CD14-positive monocyte (primary cell): ENCODE data around the gene PPP1CC. TPM values are rescaled to one million over a fixed set of nuclear protein-coding genes. Genes with fewer than 3 reads are reported as not detected.

Experiments
- DNase-seq, 3 donors: peaks; one replicate each; pipeline ENCODE4 v3.0.0-alpha.2; 2011 to 2022
- H2AFZ ChIP-seq: 2 replicates; pipeline ENCODE4 v1.6.0; 2012; ENCODE audit warnings: mild to moderate bottlenecking, low read depth, low read length, inconsistent platforms; ENCODE audit not compliant: insufficient read depth, poor library complexity, severe bottlenecking
- H3K27ac ChIP-seq, 2 donors: 1 replicate in 1 of 2; 2 replicates in 1 of 2; pipeline ENCODE4 v1.5.1; 2012 to 2013; ENCODE audit warnings: low read length in 2 of 2, control low read depth in 1 of 2, inconsistent platforms in 1 of 2, low read depth in 1 of 2, mild to moderate bottlenecking in 1 of 2
- H3K27me3 ChIP-seq, 2 donors: one replicate each; pipeline versions ENCODE4 v1.6.0 to v1.6.1; 2011 to 2013; ENCODE audit warnings: low read length in 2 of 2; ENCODE audit not compliant: control insufficient read depth in 2 of 2, insufficient read depth in 2 of 2
- H3K36me3 ChIP-seq, 2 donors: replicated peaks in 1 of 2; 1 replicate in 1 of 2; 2 replicates in 1 of 2; pipeline versions ENCODE4 v1.5.1 to v1.6.1; 2012 to 2013; ENCODE audit warnings: low read length in 2 of 2, control low read depth in 1 of 2, inconsistent platforms in 1 of 2, mild to moderate bottlenecking in 1 of 2; ENCODE audit not compliant: insufficient read depth in 2 of 2, control insufficient read depth in 1 of 2
- H3K4me1 ChIP-seq, 2 donors: 1 replicate in 1 of 2; 2 replicates in 1 of 2; pipeline versions ENCODE4 v1.5.1 to v1.6.1; 2012 to 2013; ENCODE audit warnings: low read length in 2 of 2, control low read depth in 1 of 2, inconsistent platforms in 1 of 2, mild to moderate bottlenecking in 1 of 2, moderate library complexity in 1 of 2; ENCODE audit not compliant: insufficient read depth in 2 of 2, control insufficient read depth in 1 of 2
- H3K4me2 ChIP-seq: replicated peaks from 2 replicates; pipeline ENCODE3; 2012; ENCODE audit warnings: low read length, moderate library complexity, mild to moderate bottlenecking; ENCODE audit not compliant: poor library complexity, severe bottlenecking; ENCODE audit errors: extremely low read depth
- H3K4me3 ChIP-seq, 3 experiments: fragments of 200-600 bp in 1 of 3; sonication (generic) in 1 of 3; replicated peaks in 1 of 3; 1 replicate in 2 of 3; 2 replicates in 1 of 3; pipeline ENCODE4 v1.5.1; 2011 to 2013; ENCODE audit warnings: low read length in 3 of 3, mild to moderate bottlenecking in 3 of 3, control low read depth in 2 of 3, low read depth in 2 of 3, inconsistent platforms in 1 of 3, moderate library complexity in 1 of 3
- H3K79me2 ChIP-seq: 2 replicates; pipeline ENCODE4 v1.6.0; 2012; ENCODE audit warnings: mild to moderate bottlenecking, control low read depth, inconsistent platforms, low read length, moderate library complexity; ENCODE audit not compliant: insufficient read depth
- H3K9ac ChIP-seq: 2 replicates; pipeline ENCODE4 v1.6.0; 2017; ENCODE audit warnings: low read length, mild to moderate bottlenecking; ENCODE audit not compliant: insufficient read depth, poor library complexity, severe bottlenecking
- H3K9me3 ChIP-seq, 2 donors: replicated peaks in 1 of 2; 1 replicate in 1 of 2; 2 replicates in 1 of 2; pipeline versions ENCODE4 v1.5.1 to v1.6.1; 2012 to 2013; ENCODE audit warnings: low read length in 2 of 2, control low read depth in 1 of 2; ENCODE audit not compliant: control insufficient read depth in 1 of 2, insufficient read depth in 1 of 2
- H4K20me1 ChIP-seq: 2 replicates; pipeline ENCODE4 v1.6.0; 2012; ENCODE audit warnings: mild to moderate bottlenecking, low read length, control low read depth, moderate library complexity; ENCODE audit not compliant: insufficient read depth
- H3K27ac Mint-ChIP-seq, 7 donors: one replicate each; pipeline ENCODE4 v1.8.0; 2020; ENCODE audit warnings: mild to moderate bottlenecking in 7 of 7, mixed read lengths in 7 of 7, moderate library complexity in 6 of 7, inconsistent platforms in 2 of 7
- H3K27me3 Mint-ChIP-seq, 3 donors: one replicate each; pipeline ENCODE4 v1.8.0; 2021 to 2022; ENCODE audit warnings: low read depth in 3 of 3, mild to moderate bottlenecking in 3 of 3, mixed read lengths in 3 of 3, moderate library complexity in 3 of 3, inconsistent platforms in 1 of 3
- H3K36me3 Mint-ChIP-seq, 2 donors: one replicate each; pipeline ENCODE4 v1.8.0; 2020; ENCODE audit warnings: mixed read lengths in 2 of 2, inconsistent platforms in 1 of 2, mild to moderate bottlenecking in 1 of 2
- H3K4me1 Mint-ChIP-seq: one replicate; pipeline ENCODE4 v1.8.0; 2020; ENCODE audit warnings: mild to moderate bottlenecking, mixed read lengths
- H3K4me3 Mint-ChIP-seq, 2 donors: one replicate each; pipeline ENCODE4 v1.8.0; 2020; ENCODE audit warnings: mild to moderate bottlenecking in 2 of 2, mixed read lengths in 2 of 2, moderate library complexity in 1 of 2
- H3K9me3 Mint-ChIP-seq, 7 donors: one replicate each; pipeline ENCODE4 v1.8.0; 2020 to 2022; ENCODE audit warnings: mixed read lengths in 7 of 7, mild to moderate bottlenecking in 6 of 7, moderate library complexity in 6 of 7, inconsistent platforms in 2 of 7
- CTCF ChIP-seq: fragments of 200-600 bp; IDR thresholded peaks from one replicate; pipeline ENCODE4 v1.8.0; 2022; ENCODE audit warnings: antibody characterized with exemption, mild to moderate bottlenecking
- WGBS: methylation state at CpG from one replicate; pipeline ENCODE4 v1.1.5; 2013; ENCODE audit warnings: missing lambda C conversion rate; ENCODE audit not compliant: insufficient coverage; 5-methylcytosine and 5-hydroxymethylcytosine counted together
- intact Hi-C, 2 donors: fragments of 100-400 bp; cut with micrococcal nuclease; formaldehyde crosslinking; loops; one replicate each; pipeline versions ENCODE4 v1.15.0 to v1.15.1; 2023
- polyA plus RNA-seq, 3 donors: library from polyadenylated mRNA; depleted of rRNA in 1 of 3; unstranded in 2 of 3; stranded (reverse) in 1 of 3; fragments of 300-500 nt in 2 of 3; fragments of >200 nt in 1 of 3; fragmentation: Illumina TruSeq in 2 of 3; gene quantifications; 1 replicate in 2 of 3; 2 replicates in 1 of 3; pipeline ENCODE4 v1.2.3, GENCODE V29; 2012 to 2021

PPP1CC gene
- polyA plus RNA-seq, 3 donors: 63.2 to 139 (median 128) TPM

GRCh38 chr12:110778833-110779577 lies 36.3 kb upstream of the PPP1CC start:
- Histone ChIP-seq H3K9me3 (no peaks in the 10 kb centered on the region), H3K4me2 (no peak overlapping the region), H2AFZ (no peak overlapping the region), H3K4me1 (peaks cover 15 to 16% of the 10 kb centered on the region in 2 donors), H3K4me3 (no peak overlapping the region), H4K20me1 (no peaks in the 10 kb centered on the region), H3K79me2 (no peaks in the 10 kb centered on the region), H3K36me3 (no peaks in the 10 kb centered on the region), H3K9ac (no peak overlapping the region), H3K27me3 (no peaks in the 10 kb centered on the region), H3K27ac (no peak overlapping the region)
- peak; percentile 5 to 12 (median 6) for DNase-seq
- intact Hi-C loops: no loop called here
- no peak for TF ChIP-seq CTCF
- Mint-ChIP-seq H3K27ac (no peak overlapping the region), H3K36me3 (no peaks in the 10 kb centered on the region), H3K9me3 (peaks cover 0 to 2% (median 0%) of the 10 kb centered on the region in 7 donors), H3K4me3 (no peak overlapping the region), H3K4me1 (peaks cover 37% of the 10 kb centered on the region), H3K27me3 (peaks cover 0 to 3% (median 1%) of the 10 kb centered on the region in 3 donors)
- WGBS: 0% methylated on average over 4 of the region's 7 CpGs

DNA sequence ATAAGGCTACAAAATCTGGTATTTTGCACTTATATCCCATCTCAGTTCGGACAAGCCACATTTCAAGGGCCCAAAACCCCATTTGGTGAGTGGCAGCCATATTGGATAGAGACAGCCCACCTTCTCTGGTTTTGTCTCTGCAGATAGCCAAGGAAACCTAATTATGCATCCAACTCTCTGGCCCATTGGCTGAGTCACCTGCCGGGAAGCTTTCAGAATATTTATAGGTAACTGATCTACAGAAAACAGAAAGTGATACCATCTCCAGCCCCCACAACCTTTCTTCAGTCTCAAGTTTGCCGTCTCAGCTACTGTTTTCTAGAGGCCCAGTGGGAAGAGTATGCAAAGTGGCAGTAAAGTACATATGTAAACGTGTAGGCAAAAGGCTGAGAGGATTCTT lies 33.7 kb upstream of the PPP1CC start:
- H3K9ac ChIP-seq: no peak overlapping the region
- Mint-ChIP-seq H3K4me3 (no peak overlapping the region), H3K27ac (no peak overlapping the region), H3K36me3 (no peaks in the 10 kb centered on the region), H3K9me3 (no peaks in the 10 kb centered on the region), H3K27me3 (peaks cover 0 to 5% (median 0%) of the 10 kb centered on the region in 3 donors), H3K4me1 (peaks cover 13% of the 10 kb centered on the region)
- H3K79me2 ChIP-seq: no peaks in the 10 kb centered on the region
- no CpG with 5 or more reads among the region's 4 CpGs for WGBS
- intact Hi-C loops: no loop called here
- no peak overlapping the region for H3K27ac ChIP-seq
- no peak overlapping the region for H2AFZ ChIP-seq
- no peaks in the 10 kb centered on the region for H3K36me3 ChIP-seq
- no peaks in the 10 kb centered on the region for H4K20me1 ChIP-seq
- no peak for TF ChIP-seq CTCF
- H3K27me3 ChIP-seq: no peaks in the 10 kb centered on the region
- no peak for DNase-seq
- H3K4me2 ChIP-seq: no peak overlapping the region
- H3K4me3 ChIP-seq: no peak overlapping the region
- no peaks in the 10 kb centered on the region for H3K9me3 ChIP-seq
- H3K4me1 ChIP-seq: peaks cover 0 to under 1% of the 10 kb centered on the region in 2 donors
